ENCODE measurements around the gene PRR23E.

PRR23E gene, protein sequence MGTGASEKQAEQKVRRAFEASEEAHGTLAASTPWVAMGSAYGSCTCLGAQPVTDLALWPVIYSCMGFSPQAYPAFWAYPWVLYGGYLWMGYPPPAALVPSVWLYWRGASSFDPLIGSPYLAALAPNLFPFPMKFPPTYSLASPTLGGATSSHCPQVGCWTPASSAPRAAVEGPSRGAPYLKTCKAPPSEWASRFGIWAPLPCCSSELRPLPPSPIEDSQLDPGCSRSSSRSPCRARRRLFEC

GRCh38 chr3:127192576-127193232, at the start of gene PRR23E:
PRR23E (plus strand) TSS chr3:127193131; CDS start chr3:127196686, 3,555 bp downstream.
- no peak for DNase-seq (ENCODE audit: low read depth, low spot score)

DNA sequence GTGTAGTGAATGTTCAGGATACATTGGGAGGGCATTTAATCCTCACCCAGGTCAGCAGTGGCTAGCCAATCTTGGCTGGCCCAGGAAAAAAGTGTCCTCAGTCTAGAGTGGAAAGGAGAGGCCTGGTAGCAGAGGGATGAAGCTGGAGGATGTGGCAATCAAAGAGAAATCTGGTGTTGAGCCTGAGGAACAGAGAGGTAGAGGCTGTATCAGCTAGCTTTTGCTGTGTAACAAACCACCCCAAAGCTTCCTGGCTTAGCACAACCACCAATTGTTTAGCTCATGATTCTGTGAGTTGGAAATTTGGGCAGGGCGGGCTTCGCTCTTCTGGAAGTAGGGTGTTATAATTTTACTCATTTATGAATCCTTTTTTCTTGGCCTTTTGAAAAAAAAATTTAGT, 49.8 kb upstream of the PRR23E start:
- DNase-seq (ENCODE audit: low read depth, low spot score) = no peak

DNA sequence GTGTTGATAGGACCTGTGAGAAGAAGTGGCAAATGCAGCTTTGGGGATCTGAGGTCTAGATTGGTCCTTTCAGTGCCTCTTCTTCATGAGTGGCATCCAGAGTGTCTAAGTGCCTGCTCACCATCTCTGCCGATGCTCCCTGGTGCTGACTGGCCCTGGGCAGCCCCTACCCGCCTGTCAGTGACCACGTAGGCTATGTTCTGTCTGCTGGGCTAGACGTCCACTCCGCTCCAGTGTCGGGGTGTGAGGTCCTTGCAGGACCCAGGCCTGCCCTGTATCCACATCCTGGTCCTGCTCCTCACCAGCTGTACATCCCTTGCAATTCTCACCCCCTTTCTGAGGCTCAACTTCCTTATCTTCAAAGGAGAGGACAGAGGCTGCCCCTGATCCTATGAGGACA, 48.3 kb upstream of the PRR23E start:
- no peak for DNase-seq (ENCODE audit: low read depth, low spot score)

- no peak for DNase-seq (ENCODE audit: low read depth, low spot score)
Observed at GRCh38 chr3:127145266-127145665, 47.7 kb upstream of the PRR23E start.

DNA sequence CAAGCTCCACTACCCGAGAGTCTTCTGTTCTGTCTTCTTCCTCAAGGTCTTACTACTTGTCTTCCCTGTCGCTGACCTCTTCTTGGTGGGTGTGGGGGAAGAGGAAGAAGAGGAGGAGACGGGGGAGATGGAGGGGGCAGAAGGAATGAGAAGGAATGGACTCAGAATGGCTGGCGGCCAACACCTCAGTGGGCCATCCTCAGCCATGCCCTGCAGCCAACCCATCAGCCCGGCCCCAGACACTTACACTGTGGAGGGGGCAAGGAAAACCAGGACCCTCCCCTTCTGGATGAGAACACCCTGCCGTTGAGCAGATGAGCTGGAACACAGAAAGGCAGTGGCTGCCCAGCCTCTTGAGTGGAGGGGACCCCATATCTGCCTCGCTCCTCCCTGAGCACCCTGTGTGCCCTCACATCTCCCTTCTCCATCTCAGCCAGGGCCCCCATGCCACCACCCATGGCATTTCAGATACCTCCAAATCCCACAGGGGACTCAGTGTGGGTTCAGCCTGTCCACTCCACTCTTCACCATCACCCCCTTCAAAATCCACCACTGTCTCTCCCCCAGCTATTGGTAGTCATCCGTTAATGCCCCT, 45.5 kb upstream of the PRR23E start:
- no peak for DNase-seq (ENCODE audit: low read depth, low spot score)

GRCh38 chr3:127149621-127150310, 43.2 kb upstream of the PRR23E start:
- no peak for DNase-seq (ENCODE audit: low read depth, low spot score)

DNA sequence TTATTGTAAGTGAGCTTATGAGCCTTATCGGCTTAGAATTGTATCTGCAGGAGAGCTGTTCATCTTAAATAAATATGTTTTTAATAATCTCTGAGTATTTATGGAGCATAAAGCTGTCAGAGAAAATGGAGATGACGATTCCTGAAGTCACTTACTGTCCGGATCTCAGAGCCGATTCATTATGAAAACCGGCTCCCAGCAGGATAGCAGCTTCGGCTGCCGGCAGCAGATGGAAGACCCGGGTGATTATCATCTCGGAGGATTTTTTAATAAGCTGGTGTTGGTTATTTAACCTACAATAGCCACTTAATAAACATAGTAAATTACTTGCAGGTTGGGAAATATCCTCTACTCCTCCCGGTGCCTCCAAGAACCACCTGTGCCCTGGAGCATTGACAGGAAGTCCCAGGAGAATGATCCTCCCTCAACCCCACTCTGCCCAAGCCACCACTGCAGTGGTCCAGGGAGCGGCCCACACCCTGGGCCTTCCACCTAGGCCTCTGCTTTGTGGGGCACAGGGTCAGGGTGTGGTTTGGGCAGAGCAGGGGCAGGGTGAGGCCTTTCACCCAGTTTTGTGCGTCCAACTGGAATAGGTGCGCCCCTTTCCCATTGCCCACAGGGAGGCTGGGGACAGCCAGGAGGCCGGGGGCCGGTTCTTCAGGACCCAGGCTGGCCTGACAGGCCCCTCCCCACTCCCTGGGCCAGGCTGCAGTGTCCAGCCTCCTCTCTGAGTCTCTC, 42.2 kb upstream of the PRR23E start:
- no peak for DNase-seq (ENCODE audit: low read depth, low spot score)

GRCh38 chr3:127151251-127151564, 41.7 kb upstream of the PRR23E start:
- no peak for DNase-seq (ENCODE audit: low read depth, low spot score)

- DNase-seq (ENCODE audit: low read depth, low spot score) = no peak
Observed at GRCh38 chr3:127151992-127152650, 40.8 kb upstream of the PRR23E start.

DNA sequence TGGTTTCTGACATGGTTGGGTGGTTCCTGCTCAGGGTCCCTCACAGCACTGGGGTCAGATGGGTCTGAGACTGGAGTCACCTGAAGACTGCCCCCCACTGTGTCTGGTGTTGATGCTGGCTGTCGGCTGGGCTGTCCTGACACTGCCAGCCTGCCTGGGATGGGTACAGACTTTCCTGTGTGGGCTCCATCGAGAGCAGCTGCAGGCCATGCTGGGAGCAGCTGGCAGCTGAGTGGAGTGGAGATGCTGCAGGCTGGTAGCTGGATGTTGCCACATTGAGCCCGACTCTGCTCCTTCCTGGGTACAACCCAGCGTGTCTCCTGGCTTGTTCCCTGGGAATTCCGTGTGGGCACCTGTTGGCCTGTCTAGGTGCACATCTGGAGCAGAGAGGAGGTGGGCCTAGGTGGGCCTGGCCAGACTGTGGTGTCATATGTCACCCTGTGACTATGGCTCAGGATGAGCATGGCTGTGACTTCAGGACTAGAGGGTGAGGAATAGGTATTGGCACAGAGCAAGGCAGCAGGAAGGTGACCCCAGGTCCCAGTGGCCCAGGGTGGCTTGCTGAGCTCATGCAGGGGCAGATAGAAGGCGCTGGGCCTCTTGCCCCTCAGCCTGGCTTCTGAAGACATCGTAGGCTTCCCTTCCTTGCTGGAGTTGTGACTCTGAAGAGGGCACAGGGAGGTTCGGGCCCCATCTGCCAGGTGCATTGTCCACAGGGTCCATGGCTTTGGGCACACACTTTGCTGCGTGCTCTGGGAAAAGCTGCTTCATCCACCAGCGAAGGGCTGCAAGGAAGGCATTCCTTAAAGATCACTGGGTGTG, 40.0 kb upstream of the PRR23E start:
- DNase-seq (ENCODE audit: low read depth, low spot score) = no peak

DNA sequence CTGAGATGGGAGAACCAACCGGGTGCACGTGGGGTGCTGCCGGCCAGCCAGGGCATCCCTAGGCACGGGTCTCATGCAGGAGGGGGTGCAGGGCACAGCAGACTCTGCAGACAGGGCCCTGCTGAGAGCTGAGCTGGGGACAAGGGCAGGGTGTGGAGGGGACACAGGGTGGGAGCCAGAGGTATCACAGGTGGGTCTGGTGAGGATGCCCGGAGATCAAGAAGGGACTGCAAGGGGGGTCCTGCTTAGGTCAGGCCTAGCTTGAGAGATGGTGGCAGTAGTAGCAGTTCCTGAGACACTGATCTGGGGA, 39.5 kb upstream of the PRR23E start:
- no peak for DNase-seq (ENCODE audit: low read depth, low spot score)

GRCh38 chr3:127156338-127157050, 36.4 kb upstream of the PRR23E start:
- DNase-seq (ENCODE audit: low read depth, low spot score) = no peak

DNA sequence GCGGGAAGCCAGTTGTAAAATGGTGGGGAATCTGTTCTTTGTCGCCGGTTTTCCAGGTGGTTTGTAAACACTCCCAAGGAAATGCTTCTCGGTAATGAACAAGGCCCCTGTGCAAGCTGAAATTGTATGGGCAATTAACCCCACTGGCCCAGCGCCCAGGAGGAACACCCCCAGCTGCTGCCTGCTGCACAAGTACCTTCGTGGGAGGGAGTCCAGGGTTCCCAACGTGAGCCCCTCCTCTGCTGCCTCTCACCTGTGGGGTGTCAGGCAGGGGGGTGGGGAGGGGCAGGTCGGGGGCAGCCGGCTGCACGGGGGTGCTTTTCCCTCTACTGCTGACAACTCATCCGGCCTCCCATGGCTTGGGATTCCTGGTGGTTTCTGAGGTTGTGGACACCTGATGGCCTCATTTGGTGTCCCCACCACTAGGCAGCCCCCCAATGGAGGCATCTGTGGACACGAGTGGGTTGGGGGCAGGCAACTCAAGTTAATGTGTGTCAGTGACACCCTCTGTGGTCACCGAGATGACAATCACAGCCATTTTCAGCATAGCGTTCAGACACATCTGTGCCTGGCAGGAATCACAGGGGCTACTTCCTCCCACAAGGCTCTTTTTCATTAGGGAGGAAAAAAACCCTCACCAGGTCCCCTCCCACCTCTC, 35.6 kb upstream of the PRR23E start:
- no peak for DNase-seq (ENCODE audit: low read depth, low spot score)

- DNase-seq (ENCODE audit: low read depth, low spot score) = no peak
Observed at GRCh38 chr3:127158614-127159229, 34.2 kb upstream of the PRR23E start.

DNA sequence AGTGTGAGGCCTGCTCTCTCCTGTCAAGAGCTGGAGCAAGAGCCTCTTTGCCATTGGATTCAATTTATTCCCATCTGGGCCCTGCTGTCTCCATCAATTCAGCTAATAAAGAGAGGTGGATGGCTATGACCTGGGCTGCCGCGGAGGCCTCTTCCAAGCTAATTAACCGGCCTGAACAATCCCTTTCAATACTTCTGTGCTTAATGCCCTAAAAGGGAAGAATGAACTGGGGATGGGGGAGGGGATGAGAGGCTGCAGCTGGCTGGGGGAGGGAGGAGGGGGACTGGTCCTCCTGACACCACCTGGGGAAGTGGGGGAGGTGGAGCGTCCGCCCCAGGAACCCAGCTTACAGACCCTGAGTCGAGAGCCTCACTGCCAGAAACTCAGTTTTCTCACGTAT, 33.4 kb upstream of the PRR23E start:
- DNase-seq (ENCODE audit: low read depth, low spot score) = no peak

DNA sequence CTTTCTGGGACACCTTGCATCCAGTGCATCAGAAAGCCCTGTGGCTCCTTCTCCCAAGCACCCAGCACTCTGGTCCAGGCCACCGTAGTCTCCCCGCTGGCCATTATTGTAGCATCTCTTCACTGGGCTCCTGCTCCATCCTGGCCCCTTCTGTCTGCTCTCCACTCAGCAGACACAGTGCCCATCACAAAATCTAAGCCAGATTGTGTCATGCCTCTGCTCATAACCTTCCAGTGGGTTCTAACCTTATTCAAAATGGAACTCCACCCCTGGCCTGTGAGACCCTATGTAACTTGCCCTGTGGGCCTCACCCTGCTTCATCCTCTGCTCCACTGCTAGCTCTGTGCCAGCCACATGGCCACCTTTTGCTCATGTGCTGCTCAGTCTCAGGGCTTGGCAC, 31.7 kb upstream of the PRR23E start:
- DNase-seq (ENCODE audit: low read depth, low spot score) = no peak

- DNase-seq (ENCODE audit: low read depth, low spot score) = no peak
Observed at GRCh38 chr3:127161973-127162579, 30.9 kb upstream of the PRR23E start.

- DNase-seq (ENCODE audit: low read depth, low spot score) = no peak
Observed at GRCh38 chr3:127162947-127163645, 29.8 kb upstream of the PRR23E start.

All from activated naive CD8-positive, alpha-beta T cell treated with anti-CD3 and anti-CD28 coated beads, Interleukin-2, amount 50 U/mL, for 16 hours (primary cell).